Coronary artery (tissue), 2 donors: ENCODE data around the gene SART3.

Experiments used
- DNase-seq: peaks from one replicate; pipeline ENCODE4 v3.0.0-alpha.2; 2017; ENCODE audit warnings: low spot score
- H3K27ac ChIP-seq, 2 donors: fragments of 200-600 bp; sonication (generic); one replicate each; pipeline ENCODE4 v1.5.1; 2016 to 2019
- H3K4me3 ChIP-seq: fragments of 200-600 bp; sonication (generic); 2 replicates; pipeline ENCODE4 v1.5.1; 2016; ENCODE audit warnings: mild to moderate bottlenecking, moderate library complexity
- TF ChIP-seq, protein P1 (sequence below): fragments of 200-600 bp; sonication (generic); IDR thresholded peaks from one replicate; pipeline ENCODE4 v1.5.1; 2019; ENCODE audit warnings: antibody characterized with exemption

The SART3 gene

GRCh38 chr12:108484431-108484830, 76.5 kb downstream of the SART3 start:
- no peak for DNase-seq
- TF ChIP-seq, protein P1, sequence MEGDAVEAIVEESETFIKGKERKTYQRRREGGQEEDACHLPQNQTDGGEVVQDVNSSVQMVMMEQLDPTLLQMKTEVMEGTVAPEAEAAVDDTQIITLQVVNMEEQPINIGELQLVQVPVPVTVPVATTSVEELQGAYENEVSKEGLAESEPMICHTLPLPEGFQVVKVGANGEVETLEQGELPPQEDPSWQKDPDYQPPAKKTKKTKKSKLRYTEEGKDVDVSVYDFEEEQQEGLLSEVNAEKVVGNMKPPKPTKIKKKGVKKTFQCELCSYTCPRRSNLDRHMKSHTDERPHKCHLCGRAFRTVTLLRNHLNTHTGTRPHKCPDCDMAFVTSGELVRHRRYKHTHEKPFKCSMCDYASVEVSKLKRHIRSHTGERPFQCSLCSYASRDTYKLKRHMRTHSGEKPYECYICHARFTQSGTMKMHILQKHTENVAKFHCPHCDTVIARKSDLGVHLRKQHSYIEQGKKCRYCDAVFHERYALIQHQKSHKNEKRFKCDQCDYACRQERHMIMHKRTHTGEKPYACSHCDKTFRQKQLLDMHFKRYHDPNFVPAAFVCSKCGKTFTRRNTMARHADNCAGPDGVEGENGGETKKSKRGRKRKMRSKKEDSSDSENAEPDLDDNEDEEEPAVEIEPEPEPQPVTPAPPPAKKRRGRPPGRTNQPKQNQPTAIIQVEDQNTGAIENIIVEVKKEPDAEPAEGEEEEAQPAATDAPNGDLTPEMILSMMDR: no peak
- Histone ChIP-seq H3K27ac (no peak overlapping the region), H3K4me3 (no peak overlapping the region)

DNA sequence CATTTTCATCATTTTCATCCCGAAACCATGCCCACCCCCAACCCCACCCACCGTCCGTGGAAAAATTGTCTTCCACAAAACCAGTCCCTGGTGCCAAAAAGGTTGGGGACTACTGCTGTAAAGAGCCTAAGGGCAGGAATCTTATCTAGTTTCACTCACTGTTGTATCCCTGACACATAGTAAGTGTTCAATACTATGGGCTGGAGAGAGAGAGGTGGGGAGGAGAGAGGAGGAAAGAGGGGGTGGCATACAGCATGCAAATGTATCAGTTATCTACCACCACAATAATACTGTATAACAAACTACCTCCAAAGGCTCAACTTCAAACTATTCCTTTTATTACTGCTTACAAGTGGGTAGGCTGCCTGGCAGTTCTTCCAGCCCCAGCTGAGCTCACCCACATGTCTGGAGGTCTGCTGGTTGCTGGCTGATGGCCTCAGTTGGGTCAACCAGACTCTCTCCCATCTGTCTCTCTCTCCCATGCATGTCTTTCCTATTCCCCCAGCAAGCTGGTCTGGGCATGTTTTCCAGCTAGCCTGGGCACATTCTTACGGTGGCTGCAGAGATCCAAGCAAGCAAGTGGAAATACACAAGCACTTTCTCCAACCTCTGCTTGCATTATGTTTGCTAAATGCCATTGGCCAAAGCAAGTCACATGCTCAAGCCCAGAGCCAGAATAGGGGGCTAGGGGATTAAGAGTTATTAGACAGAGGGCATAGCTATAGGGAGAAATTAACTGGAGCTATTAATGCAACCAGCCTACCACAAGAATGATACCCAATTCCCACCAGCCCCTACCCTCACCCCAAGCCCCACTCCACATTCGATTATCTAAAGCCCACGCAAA, 77.5 kb downstream of the SART3 start:
- TF ChIP-seq, protein P1: no peak
- DNase-seq: no peak
- Histone ChIP-seq H3K4me3 (no peak overlapping the region), H3K27ac (no peak overlapping the region)

GRCh38 chr12:108482717-108483212, 78.2 kb downstream of the SART3 start:
- TF ChIP-seq, protein P1: no peak
- Histone ChIP-seq H3K4me3 (no peak overlapping the region), H3K27ac (no peak overlapping the region)
- DNase-seq: no peak

DNA sequence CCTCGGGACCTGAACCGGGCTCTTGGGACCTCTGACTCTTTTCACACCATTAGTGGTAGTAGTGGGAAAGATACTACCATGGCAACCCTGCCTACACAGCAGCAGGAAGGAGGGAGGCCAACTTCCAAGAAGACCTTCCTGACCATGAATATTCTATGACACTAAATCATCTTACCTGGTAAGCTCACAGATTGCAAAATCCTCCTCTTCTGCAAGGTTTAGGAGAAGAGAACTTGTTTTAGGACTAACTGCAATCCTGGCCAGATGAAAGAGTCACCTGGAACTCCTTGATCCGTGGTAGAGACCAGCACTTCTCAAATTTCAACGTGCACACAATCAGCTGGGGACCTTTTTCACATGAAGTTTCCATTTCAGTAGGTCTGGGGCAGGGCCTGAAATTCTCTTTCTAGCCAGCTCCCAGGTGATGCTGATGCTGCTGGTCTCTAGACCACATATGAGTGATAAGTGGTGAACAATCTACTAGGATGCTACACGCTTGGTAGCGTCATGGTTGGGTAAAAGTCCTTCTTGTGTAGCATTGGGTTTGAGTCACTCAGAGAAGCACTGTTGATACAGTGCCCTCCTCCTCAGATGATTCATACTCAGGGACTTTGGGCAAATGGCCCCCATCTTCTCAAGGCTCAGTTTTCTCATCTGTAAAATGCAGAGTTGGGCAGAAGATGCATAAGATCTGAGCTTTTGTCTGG, 81.5 kb downstream of the SART3 start:
- no peak for DNase-seq
- H3K27ac ChIP-seq: no peak overlapping the region
- no peak overlapping the region for H3K4me3 ChIP-seq
- TF ChIP-seq, protein P1: no peak

DNA sequence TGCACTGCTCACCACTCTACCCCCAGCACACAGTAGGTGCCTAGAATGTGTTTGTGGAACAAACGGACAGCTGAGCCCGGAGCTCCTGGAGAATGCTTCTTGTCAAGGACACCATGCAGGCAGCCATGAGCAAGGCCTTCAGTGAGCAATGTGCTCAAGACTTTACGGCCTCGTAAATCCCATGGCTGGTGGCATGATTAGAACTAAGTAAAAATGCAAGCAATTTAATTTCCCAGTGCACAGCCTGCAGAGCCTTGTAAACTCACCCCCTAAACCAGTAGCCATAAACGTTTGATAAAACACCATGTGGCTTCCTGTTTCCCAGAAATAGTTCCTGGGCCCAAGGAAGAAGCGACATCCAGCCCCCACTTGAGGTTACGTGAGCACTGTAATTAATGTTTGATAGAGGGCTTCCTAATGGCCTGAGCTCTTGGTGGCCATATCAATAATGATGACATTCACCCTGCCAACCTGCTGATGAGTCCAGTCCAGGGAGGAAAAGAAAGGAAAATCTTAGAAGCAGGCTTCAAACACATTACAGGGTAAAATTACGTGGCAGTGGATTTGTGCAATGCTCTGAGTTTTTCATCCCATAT, 82.3 kb downstream of the SART3 start:
- TF ChIP-seq, protein P1: no peak
- DNase-seq: no peak
- H3K4me3 ChIP-seq: no peak overlapping the region
- no peak overlapping the region for H3K27ac ChIP-seq

GRCh38 chr12:108477881-108478259, 83.1 kb downstream of the SART3 start:
- H3K4me3 ChIP-seq: no peak overlapping the region

More at GRCh38 chr12:108477881-108478259, 83.1 kb downstream of the SART3 start:
- TF ChIP-seq, protein P1: no peak
- DNase-seq: no peak
- H3K27ac ChIP-seq: no peak overlapping the region
